ENCODE results near the gene SGMS1.
A peak's percentile ranks its signal among the peaks of the same experiment; 100 is the strongest.
"Not testable (repeated sequence)": the region's sequence is repeated elsewhere in the genome, so short reads cannot be mapped to it uniquely, and the experiment has no call there.

SGMS1 gene

GRCh38 chr10:50445777-50446176 lies 178.0 kb downstream of the SGMS1 start:
- DNase-seq = not testable (repeated sequence)

DNA sequence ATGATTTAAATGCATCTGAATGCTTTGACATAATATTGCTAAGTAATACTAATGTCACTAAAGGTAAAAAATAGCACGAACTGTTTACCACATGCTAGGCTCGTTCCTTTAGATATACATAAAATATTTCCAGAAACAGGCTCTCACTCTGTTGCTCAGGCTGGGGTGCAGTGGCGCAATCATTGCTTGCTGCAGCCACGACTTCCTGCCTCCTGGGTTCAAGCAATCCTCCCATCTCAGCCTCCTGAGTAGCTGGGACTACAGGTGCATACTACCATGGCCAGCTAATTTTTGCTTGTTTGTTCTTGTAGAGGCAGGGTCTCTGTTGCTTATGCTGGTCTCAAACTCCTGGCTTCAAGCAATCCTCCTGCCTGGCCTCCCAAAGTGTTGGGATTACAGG lies 183.3 kb downstream of the SGMS1 start:
- DNase-seq = no peak

DNA sequence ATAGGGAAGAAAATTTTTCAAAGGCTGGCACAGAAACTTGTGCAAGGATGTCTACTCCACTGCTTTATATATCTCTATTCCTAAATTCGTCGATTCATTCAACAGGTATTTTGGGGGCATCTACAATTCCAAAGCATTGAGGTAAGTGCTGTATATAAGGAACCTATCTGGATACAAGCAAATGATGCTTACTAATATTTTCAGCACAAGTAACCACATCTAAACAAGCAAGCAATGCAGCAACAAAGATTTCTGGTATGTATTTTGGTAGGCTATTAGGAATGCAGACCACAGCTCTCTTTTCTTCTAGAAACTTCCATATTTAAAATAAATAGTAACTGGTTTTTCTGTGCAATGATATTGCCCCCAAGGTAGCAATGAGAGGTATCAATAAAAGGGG lies 183.9 kb downstream of the SGMS1 start:
- DNase-seq = no peak

- no peak for DNase-seq
Observed at GRCh38 chr10:50439187-50439586, 184.6 kb downstream of the SGMS1 start.

- DNase-seq = no peak
Observed at GRCh38 chr10:50438049-50438936, 185.5 kb downstream of the SGMS1 start.

- no peak for DNase-seq
Observed at GRCh38 chr10:50437248-50437647, 186.5 kb downstream of the SGMS1 start.

DNA sequence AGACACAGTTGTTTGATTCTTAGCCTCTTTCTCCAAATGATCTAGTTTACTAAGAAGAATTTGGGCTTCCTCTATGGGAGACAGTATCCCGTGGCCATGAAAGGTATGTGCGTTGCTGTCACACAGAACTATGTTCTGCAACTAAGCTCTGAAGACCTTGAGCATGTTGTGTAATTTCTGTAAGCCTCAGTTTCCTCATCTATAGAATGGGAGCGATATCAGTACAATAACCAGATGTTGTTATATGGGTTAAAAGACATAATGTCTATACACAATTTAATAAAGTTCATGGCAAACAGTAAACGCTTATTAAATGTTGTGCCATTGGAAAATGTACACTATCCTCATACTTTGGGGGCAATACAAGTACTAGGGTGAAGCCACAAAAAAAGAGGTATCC lies 187.0 kb downstream of the SGMS1 start:
- DNase-seq = no peak

DNA sequence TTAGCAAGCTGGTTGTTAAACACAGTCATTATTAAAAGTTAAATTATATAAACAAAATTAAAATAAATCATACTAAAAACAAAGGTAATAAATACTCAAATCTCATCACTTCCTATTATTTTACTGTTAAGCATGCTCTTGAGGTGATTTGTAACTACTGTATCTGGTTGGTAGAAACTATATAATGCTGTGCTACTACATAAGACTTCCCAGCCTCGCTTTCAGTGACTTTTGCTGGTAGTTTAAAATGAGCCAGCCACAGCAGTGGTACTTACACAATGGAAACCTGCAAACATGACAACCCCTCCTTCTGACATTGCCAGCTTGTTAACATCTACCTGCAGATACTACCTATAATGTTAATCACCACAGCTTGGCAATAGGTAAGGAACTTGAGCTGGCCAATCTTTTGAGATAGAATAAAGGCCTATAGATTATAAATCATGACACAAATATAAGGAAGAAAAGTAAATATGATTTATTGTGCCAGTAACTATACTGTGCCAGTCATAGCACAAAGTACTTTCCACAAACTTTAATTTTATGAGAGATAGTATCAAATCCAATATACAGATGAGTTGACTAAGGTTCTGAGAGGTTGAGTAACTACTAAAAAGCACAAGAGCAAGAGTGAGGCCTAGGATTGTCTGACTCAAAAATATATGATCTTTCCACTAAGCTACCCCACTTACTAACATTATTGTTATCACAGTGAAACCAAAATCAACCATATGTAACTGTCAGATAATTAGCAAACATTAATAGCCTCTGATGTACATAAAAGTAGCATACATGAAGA lies 191.3 kb downstream of the SGMS1 start:
- no peak for DNase-seq

DNA sequence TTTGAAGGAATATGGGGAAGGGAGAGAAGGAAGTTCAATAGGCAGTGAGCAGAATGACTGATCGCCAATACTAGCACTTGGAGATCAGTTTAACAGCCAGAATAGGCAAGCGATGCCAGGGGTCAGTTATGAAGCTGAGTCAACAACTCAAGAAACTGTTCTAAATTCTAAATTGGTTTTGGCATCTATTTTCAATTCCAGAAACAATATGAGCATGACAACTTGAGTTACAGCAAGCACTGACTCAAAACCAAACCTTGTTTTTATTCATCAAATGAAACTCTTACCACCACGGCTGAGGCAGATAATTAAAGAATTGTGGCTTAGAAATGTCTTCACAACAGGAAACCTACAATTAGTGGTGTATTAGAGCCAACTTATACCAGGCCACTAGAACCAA lies 192.0 kb downstream of the SGMS1 start:
- no peak for DNase-seq

DNA sequence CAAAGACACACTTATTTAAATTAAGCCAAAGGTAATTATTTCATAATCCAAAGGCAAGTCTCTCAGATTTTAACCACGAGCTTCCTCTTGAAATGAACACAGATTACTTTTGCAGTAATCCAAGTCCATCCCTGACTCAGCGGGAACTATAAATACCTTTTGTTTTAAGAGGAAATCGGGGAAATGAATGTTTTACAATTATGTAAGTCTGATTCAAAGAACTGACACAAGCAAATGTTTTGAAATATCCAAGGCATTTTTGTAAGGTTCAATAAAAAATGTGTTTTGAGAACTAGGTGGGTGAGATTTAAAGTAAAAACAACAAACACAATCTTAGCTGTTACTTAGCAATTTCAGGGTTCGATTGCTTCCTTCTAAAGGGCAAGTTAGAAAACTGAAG lies 192.6 kb downstream of the SGMS1 start:
- no peak for DNase-seq

GRCh38 chr10:50426485-50426884 lies 197.3 kb downstream of the SGMS1 start:
- DNase-seq = no peak

- DNase-seq = not testable (repeated sequence)
Observed at GRCh38 chr10:50425215-50425614, 198.5 kb downstream of the SGMS1 start.

DNA sequence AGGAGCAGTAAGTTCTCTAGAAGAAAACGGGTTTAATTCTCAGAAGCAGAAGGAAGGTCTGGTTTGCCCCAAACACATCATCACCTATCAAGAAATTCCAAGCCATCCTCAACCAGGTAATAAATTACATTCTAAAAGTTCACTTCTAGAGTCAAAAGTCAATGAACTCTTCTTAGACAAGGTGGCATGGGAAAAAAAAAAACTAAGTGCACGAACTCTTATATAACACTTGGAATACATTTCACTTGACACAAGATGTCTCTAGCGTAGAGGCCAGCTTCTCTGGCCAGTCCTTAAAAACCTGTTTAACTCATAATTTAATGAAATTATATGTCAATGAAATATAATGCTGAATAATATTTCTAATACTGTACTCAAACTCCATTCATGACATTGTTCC lies 200.3 kb downstream of the SGMS1 start:
- no peak for DNase-seq

DNA sequence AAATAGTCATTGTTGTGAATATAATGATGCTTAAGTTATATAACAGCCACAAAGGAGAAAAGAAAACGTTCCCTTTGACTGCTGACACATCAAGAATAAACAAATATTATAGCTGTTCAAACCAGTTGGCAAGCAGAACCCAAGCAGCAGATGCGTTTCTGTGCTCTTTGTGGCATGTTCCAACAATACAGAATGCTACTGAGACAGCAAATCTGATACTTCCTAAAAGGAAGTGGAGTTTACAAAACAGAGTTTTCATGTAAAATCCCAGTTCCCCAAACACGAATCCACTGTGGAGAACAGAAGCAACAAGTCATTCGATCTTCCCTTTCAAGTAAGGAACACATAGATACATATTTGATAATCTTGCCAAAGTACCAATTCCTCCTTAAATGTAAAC lies 201.5 kb downstream of the SGMS1 start:
- no peak for DNase-seq

DNA sequence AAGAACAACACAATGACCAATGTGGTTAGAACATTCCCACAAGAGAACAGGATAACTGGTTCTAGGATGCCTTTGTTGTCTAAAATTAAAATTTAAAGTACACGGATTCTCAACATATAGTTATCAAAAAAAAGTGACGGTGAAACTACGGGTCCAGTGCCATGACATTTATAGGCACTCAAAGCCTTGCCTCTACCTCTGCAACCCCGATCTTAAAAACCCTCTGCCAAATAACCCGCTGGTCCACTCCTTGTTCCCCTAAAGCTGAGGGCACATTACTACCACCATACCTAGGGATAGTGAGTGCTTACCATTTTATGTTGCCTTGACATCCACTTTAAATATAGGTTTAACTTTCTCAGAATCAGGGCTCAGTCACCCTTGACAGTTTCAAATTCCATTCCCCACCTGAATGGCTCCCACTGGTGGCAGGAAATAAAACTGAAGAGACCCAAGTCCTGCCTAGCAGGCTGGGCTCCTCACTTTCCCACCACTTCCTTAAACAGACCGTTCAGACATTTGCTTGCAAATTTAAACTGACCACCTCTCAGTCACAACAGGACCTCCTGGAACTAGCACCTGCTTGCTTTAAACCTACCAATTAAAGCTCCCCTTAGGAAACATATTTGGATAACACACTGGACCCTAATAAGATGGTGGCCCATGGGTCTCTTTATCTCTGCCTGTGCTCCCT lies 202.6 kb downstream of the SGMS1 start:
- DNase-seq = peak; percentile 30

GRCh38 chr10:50420196-50420595 lies 203.6 kb downstream of the SGMS1 start:
- DNase-seq = no peak

DNA sequence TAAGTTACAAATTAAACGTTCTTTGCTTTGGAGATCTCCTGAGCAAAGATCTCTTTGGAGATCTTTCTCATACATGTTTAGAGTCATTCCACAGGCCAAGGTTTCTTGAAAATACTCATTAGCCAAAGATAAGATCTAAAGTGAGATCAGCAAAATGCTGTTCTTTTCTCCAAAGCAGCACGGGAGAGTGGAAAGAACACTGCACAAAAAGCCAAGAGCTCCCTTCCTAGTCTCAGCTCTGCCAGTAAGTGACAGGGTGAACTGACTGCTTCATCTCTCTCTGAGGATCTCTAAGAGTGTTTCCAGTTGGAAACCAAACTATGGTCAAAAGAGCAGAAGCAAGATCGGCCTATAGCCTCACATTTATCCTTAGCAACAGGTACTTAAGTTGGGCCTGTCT lies 204.0 kb downstream of the SGMS1 start:
- DNase-seq = no peak

GRCh38 chr10:50419091-50419490 lies 204.7 kb downstream of the SGMS1 start:
- no peak for DNase-seq

- peak; percentile 70 for DNase-seq
Observed at GRCh38 chr10:50417886-50418830, 205.6 kb downstream of the SGMS1 start.

- DNase-seq = no peak
Observed at GRCh38 chr10:50417486-50417885, 206.3 kb downstream of the SGMS1 start.

GRCh38 chr10:50416881-50417280 lies 206.9 kb downstream of the SGMS1 start:
- no peak for DNase-seq

DNA sequence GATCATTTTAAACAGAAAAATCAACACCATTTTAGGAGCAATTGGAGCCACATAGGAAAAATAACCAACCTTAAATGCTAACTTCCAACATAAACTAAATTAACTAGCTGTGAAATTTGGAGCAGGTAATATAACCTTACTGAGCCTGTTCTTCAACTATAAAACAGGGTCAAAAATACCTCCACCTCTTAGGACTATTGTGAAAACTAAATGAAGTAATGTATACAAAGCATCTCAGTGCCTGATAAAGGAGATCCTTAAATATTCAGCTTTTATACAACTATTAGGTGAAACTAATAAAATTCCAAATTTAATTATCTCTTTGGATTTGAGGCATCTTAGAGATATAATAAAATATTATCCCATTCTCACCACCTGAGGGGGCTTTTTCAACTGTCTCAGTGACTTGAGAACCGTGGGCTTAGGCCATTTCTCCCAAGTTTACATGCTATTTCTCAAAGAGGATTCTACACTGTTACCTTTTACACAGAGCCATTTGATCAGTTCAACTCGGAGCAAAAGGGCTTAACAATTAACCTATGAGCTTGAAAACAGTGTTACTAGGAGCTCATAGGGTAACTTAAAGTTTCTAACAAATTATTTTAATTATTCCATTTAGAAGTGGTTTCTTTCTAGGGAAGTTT lies 207.5 kb downstream of the SGMS1 start:
- DNase-seq = peak; percentile 23

All from eye (tissue), 1 donor.